Right ventricle myocardium superior (tissue), 1 donor: ENCODE data around the gene IFI27L1. TPM values are rescaled to one million over a fixed set of nuclear protein-coding genes. Genes with fewer than 3 reads are reported as not detected.

Experiments
- ATAC-seq: fragments of 200-7000 bp; cut with Tn5 transposase; one replicate; pipeline ENCODE4 v1.9.1; 2020; ENCODE audit warnings: mild to moderate bottlenecking; ENCODE audit not compliant: poor library complexity
- DNase-seq: peaks from one replicate; pipeline ENCODE4 v3.0.0-alpha.2; 2020
- intact Hi-C: fragments of 100-400 bp; cut with DNase I; formaldehyde crosslinking; loops from one replicate; pipeline ENCODE4 v1.11.2; 2022
- total RNA-seq: library from RNA; stranded (reverse); fragmentation: NEBNext Ultra II Directional; extraction: Animal tissue kit (Norgen Biotek cat#: 25700); gene quantifications from one replicate; pipeline ENCODE4 v1.2.1, GENCODE V29; 2021
- donor health status: DM: no; HTN: yes; CAD: no; lungs with severe emphysema.

Gene IFI27L1
- total RNA-seq, 1 donor from 2014 or later, result 11.6 TPM

DNA sequence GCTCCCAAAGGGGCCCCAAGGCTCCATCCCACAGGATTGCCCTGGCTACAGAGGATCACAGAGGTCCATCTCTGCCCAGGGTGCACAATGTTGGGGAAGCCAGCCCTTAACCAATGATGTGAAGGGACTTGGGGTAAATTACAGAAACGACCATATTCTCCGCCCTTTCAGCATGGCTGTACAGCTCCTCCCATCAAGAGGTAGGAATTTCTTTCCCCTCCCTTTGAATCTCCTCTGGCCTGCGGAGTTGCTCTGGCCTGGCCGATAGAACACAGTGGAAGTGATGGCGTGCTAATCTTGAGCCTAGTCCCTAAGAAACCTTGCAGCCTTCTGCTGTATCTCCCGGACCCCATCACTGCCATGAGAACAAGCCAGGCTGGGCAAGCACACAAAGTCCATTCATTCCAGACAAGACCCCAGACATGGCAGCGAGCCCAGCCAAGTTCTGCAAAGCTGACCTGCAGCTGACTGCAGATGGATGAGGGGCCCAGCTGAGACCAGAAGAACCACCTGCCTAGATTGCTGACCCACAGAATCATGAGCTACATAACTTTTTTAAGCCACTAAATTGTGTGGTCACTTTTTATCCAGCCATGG is 22.5 kb downstream of the IFI27L1 start:
- intact Hi-C loops, result no loop called here
- DNase-seq (no peak), ATAC-seq (no peak)

DNA sequence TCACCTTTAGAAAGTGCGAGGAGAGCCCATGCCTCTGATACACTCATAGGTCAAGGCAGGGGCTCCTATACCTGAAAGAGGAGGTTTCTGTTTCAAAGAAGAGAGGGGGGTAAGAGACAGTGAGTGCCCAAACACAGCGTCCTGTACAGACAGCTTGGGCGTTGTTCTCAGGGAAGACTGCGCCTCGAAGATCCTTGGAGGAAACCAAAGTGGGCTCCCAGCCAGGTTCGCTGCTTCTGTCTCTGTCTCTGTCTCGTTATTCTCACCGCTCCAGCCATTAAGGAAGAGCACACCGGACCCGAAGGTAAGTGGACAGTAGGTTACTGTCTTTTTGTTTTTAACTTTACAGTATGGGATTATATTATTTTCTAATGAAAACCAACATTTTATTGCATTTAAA is 23.6 kb downstream of the IFI27L1 start:
- no peak for DNase-seq
- ATAC-seq, result no peak
- intact Hi-C loops, result no loop called here

GRCh38 chr14:94109915-94110250 is 28.8 kb downstream of the IFI27L1 start:
- ATAC-seq (peak; percentile 2), DNase-seq (no peak)
- intact Hi-C loops, result no loop called here

GRCh38 chr14:94110552-94111181 is 29.6 kb downstream of the IFI27L1 start, which contains the start of gene IFI27:
Gene IFI27 (plus strand): TSS chr14:94110736.
- peak; percentile 57 for ATAC-seq

DNA sequence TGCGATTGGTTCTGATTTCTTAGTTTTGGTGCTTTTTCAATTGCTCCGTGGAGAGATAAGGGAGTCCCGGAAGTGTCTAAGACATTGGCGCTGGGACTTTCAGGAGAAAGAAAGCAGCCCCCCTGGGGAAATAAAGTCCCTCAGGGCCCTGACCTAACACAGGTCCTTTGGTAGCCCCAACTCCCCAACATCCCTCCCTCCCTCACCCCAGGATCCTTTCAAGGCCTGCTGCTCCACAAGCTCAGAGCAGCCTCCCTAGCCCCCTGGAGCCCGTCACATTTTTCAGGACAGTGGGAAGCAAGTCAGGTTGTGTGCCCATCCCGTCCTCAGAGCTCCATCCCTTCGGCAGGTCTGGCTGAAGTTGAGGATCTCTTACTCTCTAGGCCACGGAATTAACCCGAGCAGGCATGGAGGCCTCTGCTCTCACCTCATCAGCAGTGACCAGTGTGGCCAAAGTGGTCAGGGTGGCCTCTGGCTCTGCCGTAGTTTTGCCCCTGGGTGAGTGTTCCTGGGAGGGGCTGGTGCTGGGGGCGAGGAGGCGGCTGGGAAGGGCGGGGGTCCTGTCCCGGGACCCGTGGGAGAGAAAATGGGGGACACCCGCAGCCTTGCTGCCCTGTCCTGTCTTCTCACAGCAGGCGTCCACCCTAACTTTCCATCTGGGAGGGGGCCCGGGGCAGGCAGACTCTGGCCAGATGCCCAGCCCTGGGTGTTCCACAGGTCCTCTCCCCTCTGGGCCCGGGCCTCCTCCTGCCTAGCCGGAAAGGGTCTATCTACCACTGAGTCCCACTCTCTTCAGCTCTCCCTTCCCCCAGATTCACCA is 30.4 kb downstream of the IFI27L1 start:
- DNase-seq (no peak), ATAC-seq (no peak)
- intact Hi-C loops, result no loop called here

More at GRCh38 chr14:94110552-94111181, 29.6 kb downstream of the IFI27L1 start, which contains the start of gene IFI27:
- no peak for DNase-seq
- intact Hi-C loops, result no loop called here

- no peak for DNase-seq
- intact Hi-C loops, result no loop called here
- ATAC-seq, result no peak
Observed at GRCh38 chr14:94112513-94113063, 31.5 kb downstream of the IFI27L1 start.

DNA sequence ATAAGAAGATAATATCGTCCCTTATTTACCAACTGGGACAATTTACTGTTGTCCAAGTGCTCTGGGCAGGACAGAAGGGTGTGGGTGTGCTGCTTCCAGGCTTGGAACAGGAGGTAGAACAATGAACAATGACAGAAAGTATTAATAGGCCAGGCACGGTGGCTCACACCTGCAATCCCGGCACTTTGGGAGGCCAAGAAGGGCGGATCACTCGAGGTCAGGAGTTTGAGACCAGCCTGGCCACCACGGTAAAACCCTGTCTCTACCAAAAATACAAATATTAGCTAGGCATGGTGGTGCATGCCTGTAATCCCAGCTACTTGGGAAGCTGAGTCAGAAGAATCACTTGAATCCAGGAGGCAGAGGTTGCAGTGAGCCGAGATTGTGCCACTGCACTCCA is 32.0 kb downstream of the IFI27L1 start:
- DNase-seq, result no peak
- no peak for ATAC-seq
- intact Hi-C loops, result no loop called here

- peak; percentile 77 for DNase-seq
- intact Hi-C loops, result no loop called here
Observed at GRCh38 chr14:94113490-94113889, 32.4 kb downstream of the IFI27L1 start.

DNA sequence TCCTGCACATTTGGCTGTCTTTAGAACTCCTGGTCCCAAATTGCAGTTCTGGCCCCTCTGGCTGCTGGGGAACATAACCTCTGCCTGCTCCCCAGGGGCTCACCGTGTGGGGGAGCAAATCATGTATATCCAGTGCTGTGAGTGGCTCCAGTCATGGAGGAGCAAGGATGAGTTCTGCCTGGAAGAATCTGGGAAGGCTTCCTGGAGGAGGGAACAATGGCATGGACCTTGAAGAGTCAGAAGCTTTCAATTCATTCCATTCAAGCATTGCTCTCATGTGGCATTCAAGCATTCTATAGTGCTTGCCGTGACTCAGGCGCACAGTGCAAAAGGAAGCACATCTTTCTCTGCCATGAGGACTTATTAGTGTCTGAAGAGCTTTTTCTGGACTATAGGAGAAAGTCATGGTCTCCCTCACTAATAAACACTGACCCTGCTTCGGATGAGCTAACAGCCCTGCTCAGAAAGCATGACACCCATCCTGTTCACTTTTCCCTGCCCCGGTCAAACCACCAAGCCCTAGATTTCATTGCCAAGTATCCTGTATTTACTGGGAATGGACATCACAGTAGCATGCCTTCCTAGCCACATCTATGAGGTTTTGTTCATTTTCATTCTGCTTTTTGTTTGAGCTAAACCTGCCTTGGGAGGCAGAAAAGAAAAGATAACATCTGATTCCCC is 32.9 kb downstream of the IFI27L1 start:
- ATAC-seq, result no peak
- no peak for DNase-seq
- intact Hi-C loops, result no loop called here

More at GRCh38 chr14:94113490-94113889, 32.4 kb downstream of the IFI27L1 start:
- ATAC-seq, result peak; percentile 34

DNA sequence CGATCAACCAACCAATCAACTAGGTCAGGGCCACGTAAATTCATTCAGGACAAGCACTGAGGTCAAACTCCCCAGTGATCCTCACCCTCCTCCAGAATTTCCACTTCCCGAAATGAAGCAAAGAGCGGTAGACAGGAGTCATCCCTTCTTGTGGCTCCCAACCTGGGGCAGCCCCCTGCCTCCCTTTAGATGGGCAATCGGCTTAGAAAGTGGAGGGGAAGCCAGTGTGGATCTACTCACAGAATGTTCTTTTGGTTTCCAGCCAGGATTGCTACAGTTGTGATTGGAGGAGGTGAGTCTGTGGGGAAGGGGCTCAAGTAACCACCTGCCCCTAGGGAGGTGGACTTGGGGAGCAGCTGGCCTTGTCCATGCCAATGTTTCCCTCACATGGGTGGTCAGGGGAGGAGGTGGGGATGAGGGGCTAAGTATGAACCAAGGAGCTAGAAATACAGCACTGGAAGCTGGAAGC is 33.5 kb downstream of the IFI27L1 start:
- DNase-seq (no peak), ATAC-seq (no peak)
- intact Hi-C loops, result no loop called here

- peak; percentile 56 for ATAC-seq
- DNase-seq, result no peak
- intact Hi-C loops, result no loop called here
Observed at GRCh38 chr14:94115058-94115591, 34.0 kb downstream of the IFI27L1 start.

GRCh38 chr14:94115631-94116030 is 34.5 kb downstream of the IFI27L1 start:
- DNase-seq (no peak), ATAC-seq (no peak)
- intact Hi-C loops, result no loop called here

GRCh38 chr14:94116701-94117100 is 35.6 kb downstream of the IFI27L1 start:
- ATAC-seq, result no peak
- no peak for DNase-seq
- intact Hi-C loops, result no loop called here

DNA sequence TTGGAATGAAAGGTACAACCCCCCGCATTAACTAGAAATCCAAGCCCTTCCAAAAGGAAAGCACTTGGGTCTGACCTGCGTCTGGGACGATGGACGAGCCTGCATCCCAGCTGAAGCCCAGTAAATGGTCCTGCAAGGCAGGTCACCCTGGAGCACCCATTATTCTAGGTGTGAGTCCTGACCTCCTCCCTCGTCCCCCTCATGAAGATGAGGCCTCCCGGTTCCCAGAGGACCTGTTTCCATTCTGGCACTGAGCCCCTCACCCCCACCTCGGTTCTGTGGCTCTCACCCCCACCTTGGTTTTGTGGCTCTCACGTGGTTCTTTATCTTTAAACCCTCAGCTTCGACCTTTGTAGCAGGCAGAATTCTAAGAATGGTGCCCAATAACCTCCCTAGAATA is 36.7 kb downstream of the IFI27L1 start:
- intact Hi-C loops, result no loop called here
- no peak for DNase-seq

DNA sequence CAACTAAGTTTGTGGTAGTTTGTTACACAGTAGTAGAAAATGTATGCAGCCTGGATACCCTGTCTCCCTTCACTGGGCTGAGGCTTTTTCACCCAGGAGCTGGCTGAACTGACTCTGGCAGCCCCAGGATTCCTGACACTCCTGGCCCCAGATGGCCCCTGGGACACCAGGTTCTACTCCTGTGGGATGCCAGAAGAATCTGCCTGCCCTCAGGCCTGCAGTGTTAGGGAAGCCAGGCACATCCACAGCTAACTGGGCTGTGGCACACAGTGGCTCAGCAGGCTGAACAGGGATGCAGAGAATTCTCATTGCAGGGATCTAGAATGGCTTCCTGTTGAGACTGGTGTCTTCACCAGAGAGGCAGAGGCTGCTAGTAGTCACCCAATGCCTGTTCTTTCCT is 38.0 kb downstream of the IFI27L1 start:
- ATAC-seq, result no peak
- intact Hi-C loops, result no loop called here
- no peak for DNase-seq

More for the DNA sequence above, 36.7 kb downstream of the IFI27L1 start:
- no peak for ATAC-seq

GRCh38 chr14:94120667-94121340 is 39.7 kb downstream of the IFI27L1 start:
- ATAC-seq, result no peak
- DNase-seq, result no peak
- intact Hi-C loops, result no loop called here

DNA sequence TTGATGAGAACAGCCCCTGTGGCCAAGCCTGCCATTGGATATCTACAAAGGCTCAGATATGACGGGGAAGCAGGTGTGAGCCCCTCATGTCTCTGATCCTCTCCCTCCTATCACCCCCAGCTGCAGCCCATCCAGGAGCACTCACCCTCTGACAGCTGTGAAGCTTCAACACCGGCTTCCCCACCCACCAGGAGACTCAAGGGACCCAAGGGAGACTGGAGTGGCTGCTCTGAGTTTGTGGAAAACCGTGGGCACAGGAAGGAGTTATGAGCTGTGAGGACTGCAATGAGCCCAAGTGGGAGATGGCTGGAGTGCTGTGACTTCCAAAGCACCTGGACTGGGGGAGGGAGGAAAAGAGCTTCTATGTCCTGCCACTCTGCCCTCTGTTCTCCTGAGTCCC is 40.4 kb downstream of the IFI27L1 start:
- DNase-seq (no peak), ATAC-seq (no peak)
- intact Hi-C loops, result no loop called here

DNA sequence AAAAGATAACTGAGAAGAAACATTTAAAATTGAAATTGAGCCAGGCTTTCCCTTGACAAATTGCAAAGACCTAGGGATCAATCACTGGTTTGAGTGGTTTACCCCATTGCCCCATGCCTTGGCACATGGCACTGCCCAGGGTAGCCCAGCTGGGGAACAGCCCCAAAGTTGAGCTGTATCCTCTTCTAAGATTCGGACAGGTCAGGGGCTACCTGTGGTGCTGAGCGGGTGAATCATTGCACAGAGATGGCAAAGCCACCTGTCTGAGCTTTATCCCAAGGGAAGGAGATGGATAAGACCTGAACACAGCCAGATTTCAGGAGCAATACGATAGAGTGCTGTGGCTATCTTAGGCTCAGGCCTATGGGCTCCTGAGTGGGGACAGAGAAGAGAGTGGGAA is 41.3 kb downstream of the IFI27L1 start:
- ATAC-seq (no peak), DNase-seq (no peak)
- intact Hi-C loops, result no loop called here
